ENCODE measurements around the gene CGREF1.

Gene CGREF1

DNA sequence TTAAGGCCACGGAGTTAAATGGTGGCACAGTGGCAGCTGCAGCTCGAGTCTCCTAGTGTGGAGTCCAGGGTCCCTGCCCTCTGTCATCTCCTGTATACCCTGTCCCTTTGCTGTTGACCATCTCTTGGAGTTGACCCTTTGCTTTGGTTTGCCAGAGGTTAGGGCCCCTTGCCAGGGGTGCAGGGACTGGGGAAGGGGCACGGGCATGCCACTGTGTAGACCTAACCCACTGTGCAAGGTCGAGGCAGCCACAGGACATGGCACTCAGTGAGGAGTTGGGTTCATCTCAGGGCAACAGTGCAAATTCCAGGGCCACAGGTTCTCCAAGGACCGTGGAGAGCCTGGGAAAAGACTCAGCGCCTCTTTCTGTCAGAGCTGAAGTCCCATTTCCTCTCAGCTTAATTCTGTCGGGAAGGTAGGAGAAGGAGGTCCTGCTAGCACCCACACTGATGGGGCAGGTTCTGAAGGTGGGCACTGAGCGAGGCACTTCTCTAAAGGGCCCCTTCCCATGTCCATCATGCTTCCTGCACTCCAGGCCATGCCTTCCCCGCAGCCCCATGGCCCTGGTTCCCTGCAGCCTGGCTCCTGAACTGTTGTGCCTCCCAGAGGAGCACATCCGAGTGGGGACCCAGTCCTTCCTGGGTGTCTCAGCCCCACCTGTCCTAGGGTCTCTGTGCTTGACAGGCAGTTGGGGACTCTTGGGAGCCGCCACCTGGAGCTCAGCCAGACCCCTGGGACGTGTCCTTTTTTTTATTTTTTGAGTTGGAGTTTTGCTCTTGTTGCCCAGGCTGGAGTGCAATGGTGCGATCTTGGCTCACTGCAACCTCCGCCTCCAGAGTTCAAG is 29.6 kb downstream of the CGREF1 start:
- in situ Hi-C loops (cut with HindIII; ENCODE audit: low sequenced_read_pairs) = no loop called here

GRCh38 chr2:27088634-27089033 is 30.3 kb downstream of the CGREF1 start:
- in situ Hi-C loops (cut with HindIII; ENCODE audit: low sequenced_read_pairs) = no loop called here

DNA sequence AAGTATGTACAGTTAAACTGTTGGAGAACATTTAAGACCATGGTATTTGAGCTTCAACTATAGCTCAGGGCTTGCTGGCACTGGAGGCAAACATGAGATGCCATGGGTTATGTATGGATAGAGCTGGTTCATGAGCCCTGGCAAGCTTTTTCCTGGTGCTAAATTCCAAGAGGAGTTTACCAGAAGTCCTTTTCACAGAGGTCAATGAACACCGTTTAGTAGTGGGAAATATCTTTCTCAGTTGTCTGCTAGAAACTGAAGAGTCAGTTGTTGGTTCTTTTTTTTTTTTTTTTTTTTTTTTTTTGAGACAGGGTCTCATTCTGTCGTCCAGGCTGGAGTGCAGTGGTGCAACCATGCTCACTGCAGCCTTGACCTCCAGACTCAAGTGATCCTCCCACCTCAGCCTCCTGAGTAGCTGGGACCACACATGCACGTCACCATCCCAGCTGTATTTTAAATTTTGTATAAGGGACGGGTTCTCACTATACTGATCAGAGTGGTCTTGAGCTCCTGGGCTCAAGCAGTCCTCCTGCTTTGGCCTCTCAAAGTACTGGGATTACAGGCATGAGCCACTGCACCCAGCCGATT is 31.0 kb downstream of the CGREF1 start:
- in situ Hi-C loops (cut with HindIII; ENCODE audit: low sequenced_read_pairs) = no loop called here

DNA sequence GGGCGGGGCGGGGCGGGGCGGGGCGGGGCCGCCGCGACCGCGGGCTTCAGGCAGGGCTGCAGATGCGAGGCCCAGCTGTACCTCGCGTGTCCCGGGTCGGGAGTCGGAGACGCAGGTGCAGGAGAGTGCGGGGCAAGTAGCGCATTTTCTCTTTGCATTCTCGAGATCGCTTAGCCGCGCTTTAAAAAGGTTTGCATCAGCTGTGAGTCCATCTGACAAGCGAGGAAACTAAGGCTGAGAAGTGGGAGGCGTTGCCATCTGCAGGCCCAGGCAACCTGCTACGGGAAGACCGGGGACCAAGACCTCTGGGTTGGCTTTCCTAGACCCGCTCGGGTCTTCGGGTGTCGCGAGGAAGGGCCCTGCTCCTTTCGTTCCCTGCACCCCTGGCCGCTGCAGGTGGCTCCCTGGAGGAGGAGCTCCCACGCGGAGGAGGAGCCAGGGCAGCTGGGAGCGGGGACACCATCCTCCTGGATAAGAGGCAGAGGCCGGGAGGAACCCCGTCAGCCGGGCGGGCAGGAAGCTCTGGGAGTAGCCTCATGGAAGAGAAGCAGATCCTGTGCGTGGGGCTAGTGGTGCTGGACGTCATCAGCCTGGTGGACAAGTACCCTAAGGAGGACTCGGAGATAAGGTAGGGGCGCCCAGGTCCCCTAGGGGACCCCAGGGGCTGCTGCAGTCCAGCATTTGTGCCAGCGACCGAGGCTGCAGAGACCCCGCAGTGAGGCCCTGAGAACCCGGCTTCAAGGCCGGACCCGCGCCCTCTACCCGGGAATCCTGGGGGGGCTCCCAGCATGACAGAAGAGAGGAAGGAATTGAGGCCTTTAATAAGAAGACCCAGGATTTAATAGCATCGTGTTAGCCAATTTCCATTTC is 32.0 kb downstream of the CGREF1 start, which contains the start of gene KHK:
TSS of gene KHK (plus strand) at position 49 of the 870 bp plus-strand sequence. CDS start at position 537, 488 bp downstream.
- in situ Hi-C loops (cut with HindIII; ENCODE audit: low sequenced_read_pairs) = no loop called here

GRCh38 chr2:27086090-27086723 is 32.7 kb downstream of the CGREF1 start:
- in situ Hi-C loops (cut with HindIII; ENCODE audit: low sequenced_read_pairs) = no loop called here

- in situ Hi-C loops (cut with HindIII; ENCODE audit: low sequenced_read_pairs) = no loop called here
These were observed 33.2 kb downstream of the CGREF1 start for GRCh38 chr2:27085673-27086089.

DNA sequence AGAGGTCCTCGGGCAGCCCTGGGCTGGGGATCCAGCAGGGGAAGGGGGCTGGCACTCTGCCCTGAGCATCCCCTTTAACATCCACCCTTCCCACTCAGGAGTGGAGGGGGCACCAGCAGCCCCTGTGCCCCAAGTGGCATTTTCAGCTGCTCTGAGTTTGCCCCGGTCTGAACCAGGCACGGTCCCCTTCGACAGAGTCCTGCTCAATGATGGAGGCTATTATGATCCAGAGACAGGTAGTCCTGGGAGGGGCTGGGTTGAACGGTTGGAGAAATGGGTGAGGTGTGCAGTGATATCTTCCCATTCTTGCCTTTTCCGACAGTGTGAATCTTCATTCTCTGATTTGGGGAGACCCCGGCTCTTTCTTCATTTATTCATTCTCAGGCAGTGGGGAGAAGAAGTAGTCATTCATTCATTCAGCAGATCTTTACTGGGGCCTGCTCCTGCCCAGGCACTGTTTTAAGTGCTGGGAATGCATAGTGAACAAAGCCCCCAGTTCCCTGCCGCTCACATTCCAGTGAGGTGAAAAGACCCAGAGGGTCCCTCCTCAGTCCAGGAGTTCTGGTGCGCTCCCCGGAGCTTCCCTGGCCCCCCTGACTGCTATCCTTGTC is 33.8 kb downstream of the CGREF1 start:
- in situ Hi-C loops (cut with HindIII; ENCODE audit: low sequenced_read_pairs) = no loop called here

DNA sequence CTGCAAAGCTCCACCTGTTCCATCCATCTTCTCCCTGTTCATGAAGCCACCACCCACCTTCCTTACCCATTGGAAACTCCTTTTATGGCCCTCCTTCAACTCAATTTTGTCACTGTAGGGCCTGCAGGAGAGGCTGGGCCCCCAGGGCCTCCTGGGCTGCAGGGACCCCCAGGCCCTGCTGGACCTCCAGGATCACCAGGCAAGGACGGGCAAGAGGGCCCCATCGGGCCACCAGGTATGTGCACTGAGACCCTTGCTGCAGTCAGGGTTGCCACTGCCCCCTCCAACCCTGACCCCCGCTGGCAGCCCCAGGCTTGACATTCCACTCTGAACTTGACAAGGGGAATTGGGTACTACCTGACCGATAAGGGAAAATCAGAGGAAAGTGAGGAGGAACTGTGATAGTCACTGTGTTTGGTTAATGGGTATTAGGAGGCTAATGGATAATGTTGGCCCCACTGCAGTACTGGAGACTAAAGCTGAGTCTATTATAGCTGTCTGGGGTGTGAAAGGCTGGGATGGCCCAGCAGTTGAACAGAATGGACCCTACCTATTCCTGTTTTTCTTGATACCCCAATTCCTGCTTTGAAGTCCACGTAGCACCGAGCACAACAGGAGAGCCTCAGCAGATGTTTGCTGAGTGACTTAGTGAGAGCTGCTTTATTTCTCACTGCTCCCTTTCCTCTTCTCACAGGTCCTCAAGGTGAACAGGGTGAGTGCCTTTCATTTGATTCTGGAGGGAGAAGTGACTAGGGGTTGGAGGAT is 34.4 kb downstream of the CGREF1 start:
- in situ Hi-C loops (cut with HindIII; ENCODE audit: low sequenced_read_pairs) = no loop called here

GRCh38 chr2:27083410-27084296 is 35.3 kb downstream of the CGREF1 start:
- in situ Hi-C loops (cut with HindIII; ENCODE audit: low sequenced_read_pairs) = no loop called here

- in situ Hi-C loops (cut with HindIII; ENCODE audit: low sequenced_read_pairs) = no loop called here
These were observed 36.0 kb downstream of the CGREF1 start for GRCh38 chr2:27082773-27083409.

- in situ Hi-C loops (cut with HindIII; ENCODE audit: low sequenced_read_pairs) = no loop called here
These were observed 36.8 kb downstream of the CGREF1 start for GRCh38 chr2:27081984-27082772.

- in situ Hi-C loops (cut with HindIII; ENCODE audit: low sequenced_read_pairs) = no loop called here
These were observed 38.4 kb downstream of the CGREF1 start for GRCh38 chr2:27080603-27080936.

- in situ Hi-C loops (cut with HindIII; ENCODE audit: low sequenced_read_pairs) = no loop called here
These were observed 38.8 kb downstream of the CGREF1 start for GRCh38 chr2:27080140-27080469.

- in situ Hi-C loops (cut with HindIII; ENCODE audit: low sequenced_read_pairs) = no loop called here
These were observed 39.4 kb downstream of the CGREF1 start for GRCh38 chr2:27079233-27080139.

- in situ Hi-C loops (cut with HindIII; ENCODE audit: low sequenced_read_pairs) = no loop called here
These were observed 40.4 kb downstream of the CGREF1 start, which contains the start of gene EMILIN1 for GRCh38 chr2:27078267-27079194. Gene EMILIN1 (plus strand): TSS chr2:27078615. CDS start chr2:27079066, 451 bp downstream.

DNA sequence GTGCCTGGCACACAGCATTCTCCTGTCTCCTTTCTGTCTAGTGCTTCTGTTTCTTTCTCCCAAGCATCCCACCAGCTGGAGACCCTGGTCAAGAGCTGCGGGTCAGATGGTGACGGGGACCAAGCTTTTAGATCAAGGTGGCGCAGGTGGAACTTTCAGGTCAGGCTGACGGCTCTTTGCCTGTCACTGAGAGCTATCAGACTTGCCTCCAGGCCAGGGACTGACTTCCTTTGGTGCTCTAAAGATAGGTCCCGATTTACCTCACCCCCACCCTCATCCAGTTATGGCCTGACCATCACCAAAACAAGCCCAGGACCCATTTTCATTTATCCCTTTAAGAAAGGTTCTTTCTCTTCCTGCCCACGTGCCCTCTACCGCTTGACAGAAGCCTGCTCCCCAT is 41.7 kb downstream of the CGREF1 start:
- in situ Hi-C loops (cut with HindIII; ENCODE audit: low sequenced_read_pairs) = no loop called here

All from endothelial cell of hepatic sinusoid (primary cell).